A172 (cell line): ENCODE results near the gene UCK1. TPM values are rescaled to one million over a fixed set of nuclear protein-coding genes. Genes with fewer than 3 reads are reported as not detected.

Source experiments
- DNase-seq: peaks from one replicate; pipeline ENCODE4 v3.0.0-alpha.2; 2015; ENCODE audit warnings: low spot score
- total RNA-seq: library from RNA; depleted of rRNA; stranded (reverse); fragments of >200 nt; shearing (Covaris generic); gene quantifications from 2 replicates; pipeline ENCODE4 v1.2.3, GENCODE V29; 2014; rRNA removed

The UCK1 gene
- 11.2 and 15.9 TPM in 2 replicates for total RNA-seq

- peak; percentile 51 for DNase-seq
Observed at GRCh38 chr9:131530920-131531832, at the start of gene UCK1. Gene UCK1, minus strand, starts transcription at chr9:131531263. Its CDS starts 89 bp downstream, at chr9:131531174.

GRCh38 chr9:131580358-131580757 lies 49.3 kb upstream of the UCK1 start:
- DNase-seq, result no peak

- DNase-seq, result no peak
Observed at GRCh38 chr9:131579789-131580211, 48.7 kb upstream of the UCK1 start.

- DNase-seq, result no peak
Observed at GRCh38 chr9:131578731-131579504, 47.9 kb upstream of the UCK1 start.

- no peak for DNase-seq
Observed at GRCh38 chr9:131578021-131578420, 47.0 kb upstream of the UCK1 start.

GRCh38 chr9:131577005-131578000 lies 46.2 kb upstream of the UCK1 start:
- DNase-seq, result no peak

GRCh38 chr9:131575946-131576853 lies 45.1 kb upstream of the UCK1 start:
- DNase-seq, result no peak

- no peak for DNase-seq
Observed at GRCh38 chr9:131574730-131575640, 43.9 kb upstream of the UCK1 start.

- DNase-seq, result no peak
Observed at GRCh38 chr9:131567910-131568309, 36.8 kb upstream of the UCK1 start.

- DNase-seq, result no peak
Observed at GRCh38 chr9:131566158-131566557, 35.1 kb upstream of the UCK1 start.

- DNase-seq, result no peak
Observed at GRCh38 chr9:131565369-131565768, 34.3 kb upstream of the UCK1 start.

- peak; percentile 33 for DNase-seq
Observed at GRCh38 chr9:131562032-131562959, 31.2 kb upstream of the UCK1 start.

GRCh38 chr9:131559421-131560000 lies 28.4 kb upstream of the UCK1 start:
- DNase-seq, result no peak

GRCh38 chr9:131557855-131558548 lies 26.9 kb upstream of the UCK1 start:
- no peak for DNase-seq

- DNase-seq, result no peak
Observed at GRCh38 chr9:131555841-131556673, 25.0 kb upstream of the UCK1 start.

- DNase-seq, result no peak
Observed at GRCh38 chr9:131554843-131555351, 23.8 kb upstream of the UCK1 start.
